Astrocyte (in vitro differentiated cells and primary cell): ENCODE data around the gene GNE. TPM values are rescaled to one million over a fixed set of nuclear protein-coding genes. Genes with fewer than 3 reads are reported as not detected.

ENCODE experiments used
- DNase-seq: peaks from one replicate; pipeline ENCODE4 v3.0.0-alpha.2; 2010; ENCODE audit warnings: low read depth
- FAIRE-seq: peaks from 2 replicates; lab custom pipeline; 2011; peaks lifted over from hg19 to GRCh38; lab: Jason Lieb, UNC
- H2AFZ ChIP-seq: 2 replicates; pipeline ENCODE4 v1.6.0; 2012; ENCODE audit warnings: low read depth, low read length, inconsistent platforms
- H3K27ac ChIP-seq: 2 replicates; pipeline ENCODE4 v1.5.1; 2011; ENCODE audit warnings: low read depth, low read length, inconsistent platforms
- H3K27me3 ChIP-seq: 2 replicates; pipeline ENCODE4 v1.6.0; 2011; ENCODE audit warnings: low read length, inconsistent platforms; ENCODE audit not compliant: insufficient read depth
- H3K36me3 ChIP-seq: 2 replicates; pipeline ENCODE4 v1.5.1; 2011; ENCODE audit warnings: low read length, inconsistent platforms; ENCODE audit not compliant: insufficient read depth
- H3K4me1 ChIP-seq: 2 replicates; pipeline ENCODE4 v1.5.1; 2011; ENCODE audit warnings: low read length, inconsistent platforms; ENCODE audit not compliant: insufficient read depth
- H3K4me2 ChIP-seq: 2 replicates; pipeline ENCODE4 v1.6.0; 2012; ENCODE audit warnings: low read length, inconsistent platforms
- H3K4me3 ChIP-seq: 2 replicates; pipeline ENCODE4 v1.5.1; 2011; ENCODE audit warnings: low read depth, mild to moderate bottlenecking, low read length, inconsistent platforms; ENCODE audit not compliant: insufficient read depth
- H3K79me2 ChIP-seq: 2 replicates; pipeline ENCODE4 v1.6.0; 2012; ENCODE audit warnings: mild to moderate bottlenecking, low read length, inconsistent platforms; ENCODE audit not compliant: insufficient read depth
- H3K9ac ChIP-seq: 2 replicates; pipeline ENCODE4 v1.6.0; 2012; ENCODE audit warnings: mild to moderate bottlenecking, low read length, inconsistent platforms
- H3K9me3 ChIP-seq: 2 replicates; pipeline ENCODE4 v1.5.1; 2012; ENCODE audit warnings: low read depth, mild to moderate bottlenecking, low read length, inconsistent platforms; ENCODE audit not compliant: insufficient read depth
- H4K20me1 ChIP-seq: 2 replicates; pipeline ENCODE4 v1.6.0; 2012; ENCODE audit warnings: low read length, inconsistent platforms; ENCODE audit not compliant: insufficient read depth
- H3K27ac Mint-ChIP-seq: one replicate; pipeline ENCODE4 v1.8.0; 2021; ENCODE audit warnings: mild to moderate bottlenecking, mixed read lengths; ENCODE audit not compliant: unreplicated experiment
- H3K27me3 Mint-ChIP-seq: one replicate; pipeline ENCODE4 v1.8.0; 2021; ENCODE audit warnings: low read depth, mixed read lengths; ENCODE audit not compliant: unreplicated experiment
- H3K36me3 Mint-ChIP-seq: one replicate; pipeline ENCODE4 v1.8.0; 2021; ENCODE audit warnings: low read depth, mixed read lengths; ENCODE audit not compliant: unreplicated experiment
- H3K4me1 Mint-ChIP-seq: one replicate; pipeline ENCODE4 v1.8.0; 2021; ENCODE audit warnings: low read depth, mixed read lengths; ENCODE audit not compliant: unreplicated experiment
- H3K4me3 Mint-ChIP-seq: one replicate; pipeline ENCODE4 v1.8.0; 2021; ENCODE audit warnings: mild to moderate bottlenecking, moderate library complexity, mixed read lengths; ENCODE audit not compliant: unreplicated experiment
- H3K9me3 Mint-ChIP-seq: one replicate; pipeline ENCODE4 v1.8.0; 2021; ENCODE audit warnings: mild to moderate bottlenecking, mixed read lengths; ENCODE audit not compliant: unreplicated experiment
- EZH2 ChIP-seq: IDR thresholded peaks from 2 replicates; pipeline ENCODE4 v1.6.1; 2012; ENCODE audit warnings: mild to moderate bottlenecking, low read length, inconsistent platforms; ENCODE audit not compliant: insufficient read depth
- total RNA-seq: library from RNA; stranded (reverse); gene quantifications from 2 replicates; pipeline ENCODE4 v1.2.1, GENCODE V29; 2021
- TF ChIP-seq, protein P1 (sequence below): IDR thresholded peaks from 2 replicates; pipeline ENCODE4 v1.5.1; 2011; ENCODE audit warnings: low read depth, mild to moderate bottlenecking, inconsistent platforms, low read length, moderate library complexity; ENCODE audit not compliant: insufficient read depth

The GNE gene
- total RNA-seq, 1 donor from 2014 or later: 12.6 TPM

DNA sequence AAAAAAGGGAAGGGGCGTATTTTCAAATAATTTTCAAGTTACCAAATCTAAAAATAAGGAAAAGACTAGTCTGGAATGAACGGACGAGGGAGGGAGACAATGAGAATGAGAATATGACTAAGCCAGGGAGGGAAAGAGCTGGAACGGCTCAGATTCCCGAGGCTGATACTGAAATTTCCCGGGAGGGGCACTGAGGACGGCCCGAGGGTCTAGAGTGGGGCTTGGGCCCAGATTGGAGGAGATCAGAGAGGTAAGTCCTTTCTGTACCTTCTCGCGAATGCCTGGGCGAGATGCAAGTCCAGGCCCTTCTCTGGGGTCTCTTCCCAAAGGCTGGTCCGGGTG is 92.5 kb downstream of the GNE start:
- H3K4me1 ChIP-seq: peaks cover 47% of the 10 kb centered on the region
- TF ChIP-seq, protein P1, sequence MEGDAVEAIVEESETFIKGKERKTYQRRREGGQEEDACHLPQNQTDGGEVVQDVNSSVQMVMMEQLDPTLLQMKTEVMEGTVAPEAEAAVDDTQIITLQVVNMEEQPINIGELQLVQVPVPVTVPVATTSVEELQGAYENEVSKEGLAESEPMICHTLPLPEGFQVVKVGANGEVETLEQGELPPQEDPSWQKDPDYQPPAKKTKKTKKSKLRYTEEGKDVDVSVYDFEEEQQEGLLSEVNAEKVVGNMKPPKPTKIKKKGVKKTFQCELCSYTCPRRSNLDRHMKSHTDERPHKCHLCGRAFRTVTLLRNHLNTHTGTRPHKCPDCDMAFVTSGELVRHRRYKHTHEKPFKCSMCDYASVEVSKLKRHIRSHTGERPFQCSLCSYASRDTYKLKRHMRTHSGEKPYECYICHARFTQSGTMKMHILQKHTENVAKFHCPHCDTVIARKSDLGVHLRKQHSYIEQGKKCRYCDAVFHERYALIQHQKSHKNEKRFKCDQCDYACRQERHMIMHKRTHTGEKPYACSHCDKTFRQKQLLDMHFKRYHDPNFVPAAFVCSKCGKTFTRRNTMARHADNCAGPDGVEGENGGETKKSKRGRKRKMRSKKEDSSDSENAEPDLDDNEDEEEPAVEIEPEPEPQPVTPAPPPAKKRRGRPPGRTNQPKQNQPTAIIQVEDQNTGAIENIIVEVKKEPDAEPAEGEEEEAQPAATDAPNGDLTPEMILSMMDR: no peak
- TF ChIP-seq EZH2: no peak
- H3K27ac ChIP-seq: peak overlapping the region; percentile 23
- no peaks in the 10 kb centered on the region for H3K9me3 ChIP-seq
- H3K9ac ChIP-seq: peak overlapping the region; percentile 42
- FAIRE-seq (no peak), DNase-seq (peak; percentile 59)
- Mint-ChIP-seq H3K27me3 (peaks cover 9% of the 10 kb centered on the region), H3K4me1 (peaks cover 53% of the 10 kb centered on the region), H3K4me3 (peak overlapping the region; percentile 40), H3K36me3 (peaks cover 17% of the 10 kb centered on the region), H3K9me3 (peaks cover 10% of the 10 kb centered on the region), H3K27ac (peak overlapping the region; percentile 53)
- no peaks in the 10 kb centered on the region for H3K27me3 ChIP-seq
- H3K79me2 ChIP-seq: no peaks in the 10 kb centered on the region
- H4K20me1 ChIP-seq: no peaks in the 10 kb centered on the region
- peak overlapping the region; percentile 63 for H2AFZ ChIP-seq
- H3K36me3 ChIP-seq: no peaks in the 10 kb centered on the region
- peak overlapping the region; percentile 58 for H3K4me3 ChIP-seq
- H3K4me2 ChIP-seq: peak overlapping the region; percentile 88

DNA sequence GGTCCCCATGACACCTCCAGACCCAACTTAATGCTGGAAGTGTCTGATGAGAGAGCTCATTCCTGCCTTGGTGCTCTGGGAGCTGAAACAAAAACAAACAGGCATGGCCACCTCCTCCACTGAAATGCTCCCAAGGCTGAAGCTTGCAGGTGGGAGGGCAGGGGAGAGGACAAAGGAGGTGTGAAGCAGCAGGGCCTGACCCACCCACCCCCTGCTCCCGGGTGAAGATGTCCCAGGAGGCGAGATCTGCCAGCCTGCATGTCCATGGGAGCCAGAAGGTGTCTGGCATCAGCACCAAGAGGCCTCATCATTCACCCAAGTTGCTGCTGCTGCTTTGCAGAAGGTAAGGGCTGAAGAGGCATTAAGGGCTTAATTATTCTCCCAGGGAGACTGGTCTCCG is 93.3 kb downstream of the GNE start:
- DNase-seq (no peak), FAIRE-seq (no peak)
- Mint-ChIP-seq H3K9me3 (peaks cover 10% of the 10 kb centered on the region), H3K27ac (peak overlapping the region; percentile 81), H3K4me3 (peak overlapping the region; percentile 40), H3K27me3 (peaks cover 5% of the 10 kb centered on the region), H3K4me1 (peaks cover 57% of the 10 kb centered on the region), H3K36me3 (peaks cover 14% of the 10 kb centered on the region)
- no peak overlapping the region for H3K9ac ChIP-seq
- H2AFZ ChIP-seq: no peak overlapping the region
- H3K27me3 ChIP-seq: no peaks in the 10 kb centered on the region
- H3K36me3 ChIP-seq: no peaks in the 10 kb centered on the region
- H3K4me3 ChIP-seq: no peak overlapping the region
- peaks cover 47% of the 10 kb centered on the region for H3K4me1 ChIP-seq
- H3K4me2 ChIP-seq: no peak overlapping the region
- H3K27ac ChIP-seq: no peak overlapping the region
- TF ChIP-seq EZH2: no peak
- TF ChIP-seq, protein P1: no peak
- H3K9me3 ChIP-seq: no peaks in the 10 kb centered on the region
- H3K79me2 ChIP-seq: no peaks in the 10 kb centered on the region
- H4K20me1 ChIP-seq: no peaks in the 10 kb centered on the region

Other genes starting within 250 kb of the GNE start
- gene RECK, start 221.5 kb downstream of the GNE start, total RNA-seq: 21.6 and 25.1 TPM in 2 replicates
- gene GLIPR2, start 121.7 kb downstream of the GNE start, total RNA-seq: 150 and 157 TPM in 2 replicates
- gene CCIN, start 89.1 kb downstream of the GNE start, total RNA-seq: 1.1 and 1.9 TPM in 2 replicates
- gene CLTA, start 67.5 kb downstream of the GNE start, total RNA-seq: 386 and 424 TPM in 2 replicates
- 35.3 and 39.6 TPM in 2 replicates for gene RNF38, start 141.8 kb upstream of the GNE start, total RNA-seq